Raji (cell line): ENCODE data around the gene FIBP.

Source experiments
- POLR2A ChIP-seq: IDR thresholded peaks from 2 replicates; pipeline ENCODE4 v1.6.1; 2011; ENCODE audit warnings: low read depth, low read length, control low read depth; ENCODE audit not compliant: insufficient read depth

Gene FIBP

GRCh38 chr11:65899356-65900124 is 11.3 kb upstream of the FIBP start:
- no peak for TF ChIP-seq POLR2A

GRCh38 chr11:65898656-65899355 is 10.5 kb upstream of the FIBP start:
- TF ChIP-seq POLR2A = no peak

- TF ChIP-seq POLR2A = no peak
Observed at GRCh38 chr11:65897020-65897471, 8.8 kb upstream of the FIBP start.

- TF ChIP-seq POLR2A = no peak
Observed at GRCh38 chr11:65896034-65896999, 8.0 kb upstream of the FIBP start.

GRCh38 chr11:65895482-65895981 is 7.3 kb upstream of the FIBP start:
- no peak for TF ChIP-seq POLR2A

- TF ChIP-seq POLR2A = no peak
Observed at GRCh38 chr11:65894034-65894591, 5.8 kb upstream of the FIBP start.

- TF ChIP-seq POLR2A = peak; percentile 32; the same call in 1 of the 2 replicates
Observed at GRCh38 chr11:65892661-65893317, 4.5 kb upstream of the FIBP start.

GRCh38 chr11:65891219-65892136 is 3.2 kb upstream of the FIBP start:
- TF ChIP-seq POLR2A = peak; percentile 47; the same call in 1 of the 2 replicates

GRCh38 chr11:65890324-65891218 is 2.3 kb upstream of the FIBP start, which contains the start of gene CCDC85B:
TSS of gene CCDC85B (plus strand) at chr11:65890673. CDS start at chr11:65890784, 111 bp downstream.
- peak; percentile 97 for TF ChIP-seq POLR2A

- TF ChIP-seq POLR2A = no peak
Observed at GRCh38 chr11:65887723-65888162, 528 bp downstream of the FIBP start.

GRCh38 chr11:65886826-65887722 is 1.2 kb downstream of the FIBP start:
- no peak for TF ChIP-seq POLR2A
